OCI-LY7 (cell line): ENCODE data around the gene ZNF627. TPM values are rescaled to one million over a fixed set of nuclear protein-coding genes. Genes with fewer than 3 reads are reported as not detected.

Experiments
- BruUV-seq: library from RNA; stranded (reverse); fragments of 400-500 nt; replicated peaks from 2 replicates; lab custom pipeline; 2021; lab: Mats Ljungman, UMichigan
- CTCF ChIA-PET: fragments of 300-600 bp; sonication (Branson Sonifier 250); formaldehyde crosslinking; loops from one replicate; lab custom pipeline; 2022; ENCODE audit warnings: antibody characterized with exemption; ENCODE audit not compliant: unreplicated experiment; lab: Charles Lee
- POLR2A ChIA-PET: fragments of 300-600 bp; sonication (Branson Sonifier 250); formaldehyde crosslinking; loops from one replicate; lab custom pipeline; 2022; ENCODE audit warnings: antibody characterized with exemption; lab: Charles Lee
- DNase-seq: peaks from one replicate; pipeline ENCODE4 v3.0.0-alpha.2; 2015; ENCODE audit warnings: low spot score
- H2AFZ ChIP-seq: fragments of 200-600 bp; sonication (generic), shearing (Covaris generic); 2 replicates; pipeline ENCODE4 v1.6.1; 2014; ENCODE audit warnings: mild to moderate bottlenecking, antibody characterized with exemption, low read length, moderate library complexity
- H3K27ac ChIP-seq: fragments of 200-600 bp; sonication (generic); 2 replicates; pipeline ENCODE4 v1.5.1; 2014; ENCODE audit warnings: mixed run types, low read depth, mild to moderate bottlenecking, moderate library complexity, low read length, inconsistent platforms; ENCODE audit not compliant: poor library complexity, severe bottlenecking
- H3K36me3 ChIP-seq: fragments of 200-600 bp; sonication (generic); 2 replicates; pipeline ENCODE4 v1.6.1; 2014; ENCODE audit warnings: mild to moderate bottlenecking, antibody characterized with exemption, low read length, moderate library complexity, mixed read lengths; ENCODE audit not compliant: insufficient read depth
- H3K4me1 ChIP-seq: fragments of 200-600 bp; sonication (generic); 2 replicates; pipeline ENCODE4 v1.5.1; 2014; ENCODE audit warnings: mild to moderate bottlenecking, low read length; ENCODE audit not compliant: insufficient read depth, poor library complexity, severe bottlenecking
- H3K4me2 ChIP-seq: fragments of 200-600 bp; sonication (generic); 2 replicates; pipeline ENCODE4 v1.6.1; 2014; ENCODE audit warnings: mild to moderate bottlenecking, low read length
- H3K4me3 ChIP-seq: fragments of 200-600 bp; sonication (generic); 2 replicates; pipeline ENCODE4 v1.5.1; 2014; ENCODE audit warnings: mild to moderate bottlenecking, low read depth, low read length; ENCODE audit not compliant: poor library complexity, severe bottlenecking
- H3K79me2 ChIP-seq: fragments of 200-600 bp; sonication (generic); 2 replicates; pipeline ENCODE4 v1.6.1; 2016; ENCODE audit warnings: low read depth, mild to moderate bottlenecking, low read length, moderate library complexity, mixed read lengths; ENCODE audit not compliant: insufficient read depth
- H3K9me2 ChIP-seq: fragments of 200-600 bp; sonication (generic); 2 replicates; pipeline ENCODE4 v1.6.1; 2016; ENCODE audit warnings: mild to moderate bottlenecking, low read length, mixed read lengths; ENCODE audit not compliant: insufficient read depth
- H3K9me3 ChIP-seq: fragments of 200-600 bp; sonication (generic); 2 replicates; pipeline ENCODE4 v1.6.1; 2014; ENCODE audit warnings: mild to moderate bottlenecking, mixed run types, low read length, mixed read lengths
- H4K20me1 ChIP-seq: fragments of 200-600 bp; sonication (generic); 2 replicates; pipeline ENCODE4 v1.6.1; 2014; ENCODE audit warnings: mild to moderate bottlenecking, antibody characterized with exemption, low read length, moderate library complexity, mixed read lengths; ENCODE audit not compliant: insufficient read depth
- CTCF ChIP-seq: fragments of 200-600 bp; sonication (generic); conservative IDR thresholded peaks from 2 replicates; pipeline ENCODE4 v1.5.1; 2014; ENCODE audit warnings: mild to moderate bottlenecking, antibody characterized with exemption, low read length, moderate library complexity, mixed read lengths
- EZH2phosphoT487 ChIP-seq: fragments of 200-600 bp; sonication (generic); IDR thresholded peaks from 2 replicates; pipeline ENCODE4 v1.6.1; 2018; ENCODE audit warnings: low read depth, borderline replicate concordance, mild to moderate bottlenecking, mixed run types, antibody characterized with exemption, low read length, moderate library complexity, mixed read lengths
- intact Hi-C: fragments of 100-400 bp; cut with micrococcal nuclease; formaldehyde crosslinking; loops from one replicate; pipeline ENCODE4 v1.10.0; 2022; ENCODE audit not compliant: unreplicated experiment
- total RNA-seq, 2 experiments: library from RNA; depleted of rRNA in 1 of 2; stranded (reverse); fragments of >200 nt in 1 of 2; shearing (Covaris generic) in 1 of 2; gene quantifications; 2 replicates each; pipeline ENCODE4 v1.2.3, GENCODE V29; 2014 to 2022

ZNF627 gene
- total RNA-seq, 2 experiments from 2014 or later, result 11.0 to 16.8 TPM

GRCh38 chr19:11662278-11662677, 65.0 kb downstream of the ZNF627 start:
- Histone ChIP-seq H3K79me2 (no peaks in the 10 kb centered on the region), H3K4me1 (no peaks in the 10 kb centered on the region), H3K4me2 (no peak overlapping the region), H3K27ac (no peak overlapping the region), H3K36me3 (no peaks in the 10 kb centered on the region), H3K9me3 (no peaks in the 10 kb centered on the region), H3K9me2 (no peaks in the 10 kb centered on the region), H3K4me3 (no peak overlapping the region), H4K20me1 (no peaks in the 10 kb centered on the region), H2AFZ (no peak overlapping the region)
- BruUV-seq, result no TSS peak
- POLR2A ChIA-PET, result no interaction called here
- TF ChIP-seq EZH2phosphoT487 (no peak), CTCF (no peak)
- DNase-seq, result no peak
- intact Hi-C loops, result no loop called here
- CTCF ChIA-PET, result no interaction called here

- no peak overlapping the region for H3K27ac ChIP-seq
- BruUV-seq, result no TSS peak
- intact Hi-C loops, result no loop called here
- ChIA-PET CTCF (no interaction called here), POLR2A (no interaction called here)
- no peaks in the 10 kb centered on the region for H4K20me1 ChIP-seq
- H3K9me3 ChIP-seq, result no peaks in the 10 kb centered on the region
- H3K4me1 ChIP-seq, result no peaks in the 10 kb centered on the region
- no peaks in the 10 kb centered on the region for H3K79me2 ChIP-seq
- no peak for DNase-seq
- TF ChIP-seq CTCF (no peak), EZH2phosphoT487 (no peak)
- no peaks in the 10 kb centered on the region for H3K9me2 ChIP-seq
- H3K36me3 ChIP-seq, result no peaks in the 10 kb centered on the region
- H3K4me3 ChIP-seq, result no peak overlapping the region
- no peak overlapping the region for H3K4me2 ChIP-seq
- H2AFZ ChIP-seq, result no peak overlapping the region
Observed at GRCh38 chr19:11663181-11663591, 65.9 kb downstream of the ZNF627 start.

Other genes with a start within 250 kb of the ZNF627 start
- 0.54 and 0.88 TPM in 2 replicates for gene PLPPR2, start 242.1 kb upstream of the ZNF627 start, total RNA-seq (2014; rRNA removed; shearing (Covaris generic))
- 2.7 and 3.6 TPM in 2 replicates for gene PLPPR2, start 242.1 kb upstream of the ZNF627 start, total RNA-seq (2022)
- gene SWSAP1, start 222.8 kb upstream of the ZNF627 start, total RNA-seq (2014; rRNA removed; shearing (Covaris generic)), result 5.6 and 6.6 TPM in 2 replicates
- 5.6 and 6.8 TPM in 2 replicates for gene SWSAP1, start 222.8 kb upstream of the ZNF627 start, total RNA-seq (2022)
- 9.9 and 19.6 TPM in 2 replicates for gene EPOR, start 213.2 kb upstream of the ZNF627 start, total RNA-seq (2014; rRNA removed; shearing (Covaris generic))
- 11.3 and 15.7 TPM in 2 replicates for gene EPOR, start 213.2 kb upstream of the ZNF627 start, total RNA-seq (2022)
- 0.41 TPM in 1 of 2 replicates, not detected in the other for gene RGL3, start 178.2 kb upstream of the ZNF627 start, total RNA-seq (2014; rRNA removed; shearing (Covaris generic))
- 0.49 and 0.61 TPM in 2 replicates for gene RGL3, start 178.2 kb upstream of the ZNF627 start, total RNA-seq (2022)
- gene ODAD3, start 162.4 kb upstream of the ZNF627 start, total RNA-seq (2014; rRNA removed; shearing (Covaris generic)), result 0.28 and 0.57 TPM in 2 replicates
- 0.79 and 1.2 TPM in 2 replicates for gene ODAD3, start 162.4 kb upstream of the ZNF627 start, total RNA-seq (2022)
- gene PRKCSH, start 161.8 kb upstream of the ZNF627 start, total RNA-seq (2014; rRNA removed; shearing (Covaris generic)), result 61.8 and 95.6 TPM in 2 replicates
- gene PRKCSH, start 161.8 kb upstream of the ZNF627 start, total RNA-seq (2022), result 271 and 297 TPM in 2 replicates
- 0.95 TPM in 1 of 2 replicates, not detected in the other for gene ELAVL3, start 116.4 kb upstream of the ZNF627 start, total RNA-seq (2014; rRNA removed; shearing (Covaris generic))
- 0.30 TPM in 1 of 2 replicates, not detected in the other for gene ELAVL3, start 116.4 kb upstream of the ZNF627 start, total RNA-seq (2022)
- gene ZNF653, start 91.6 kb upstream of the ZNF627 start, total RNA-seq (2014; rRNA removed; shearing (Covaris generic)), result 12.3 and 14.1 TPM in 2 replicates
- 17.9 and 21.5 TPM in 2 replicates for gene ZNF653, start 91.6 kb upstream of the ZNF627 start, total RNA-seq (2022)
- 40.6 and 52.4 TPM in 2 replicates for gene ECSIT, start 68.3 kb upstream of the ZNF627 start, total RNA-seq (2014; rRNA removed; shearing (Covaris generic))
- 59.3 and 59.5 TPM in 2 replicates for gene ECSIT, start 68.3 kb upstream of the ZNF627 start, total RNA-seq (2022)
- gene CNN1, start 58.6 kb upstream of the ZNF627 start, total RNA-seq (2014; rRNA removed; shearing (Covaris generic)), result not detected in 2 replicates
- gene CNN1, start 58.6 kb upstream of the ZNF627 start, total RNA-seq (2022), result not detected in 2 replicates
- 48.9 and 60.5 TPM in 2 replicates for gene ELOF1, start 38.3 kb upstream of the ZNF627 start, total RNA-seq (2014; rRNA removed; shearing (Covaris generic))
- gene ELOF1, start 38.3 kb upstream of the ZNF627 start, total RNA-seq (2022), result 69.0 and 73.2 TPM in 2 replicates
- 13.3 and 21.6 TPM in 2 replicates for gene ACP5, start 19.8 kb upstream of the ZNF627 start, total RNA-seq (2014; rRNA removed; shearing (Covaris generic))
- gene ACP5, start 19.8 kb upstream of the ZNF627 start, total RNA-seq (2022), result 16.3 and 17.4 TPM in 2 replicates
- 7.0 and 7.2 TPM in 2 replicates for gene ZNF823, start 141.5 kb downstream of the ZNF627 start, total RNA-seq (2014; rRNA removed; shearing (Covaris generic))
- gene ZNF823, start 141.5 kb downstream of the ZNF627 start, total RNA-seq (2022), result 5.7 and 6.8 TPM in 2 replicates
- 10.8 and 14.5 TPM in 2 replicates for gene ZNF441, start 169.5 kb downstream of the ZNF627 start, total RNA-seq (2014; rRNA removed; shearing (Covaris generic))
- gene ZNF441, start 169.5 kb downstream of the ZNF627 start, total RNA-seq (2022), result 8.4 and 11.1 TPM in 2 replicates
- 1.2 and 2.0 TPM in 2 replicates for gene ZNF491, start 201.0 kb downstream of the ZNF627 start, total RNA-seq (2014; rRNA removed; shearing (Covaris generic))
- 6.2 and 7.9 TPM in 2 replicates for gene ZNF491, start 201.0 kb downstream of the ZNF627 start, total RNA-seq (2022)
- 7.5 and 7.9 TPM in 2 replicates for gene ZNF440, start 216.8 kb downstream of the ZNF627 start, total RNA-seq (2014; rRNA removed; shearing (Covaris generic))
- 15.2 and 16.6 TPM in 2 replicates for gene ZNF440, start 216.8 kb downstream of the ZNF627 start, total RNA-seq (2022)